Stimulated activated CD8-positive, alpha-beta memory T cell treated with anti-CD3 and anti-CD28 coated beads, Interleukin-4, amount 100 ng/mL, for 1 hour (primary cell): Measurements from ENCODE around the gene SMG6.

Experiments used
- DNase-seq, 2 donors: peaks; one replicate each; pipeline ENCODE4 v3.0.0-alpha.2; 2020; ENCODE audit warnings: low read depth in 2 of 2, low spot score in 1 of 2

SMG6 gene

DNA sequence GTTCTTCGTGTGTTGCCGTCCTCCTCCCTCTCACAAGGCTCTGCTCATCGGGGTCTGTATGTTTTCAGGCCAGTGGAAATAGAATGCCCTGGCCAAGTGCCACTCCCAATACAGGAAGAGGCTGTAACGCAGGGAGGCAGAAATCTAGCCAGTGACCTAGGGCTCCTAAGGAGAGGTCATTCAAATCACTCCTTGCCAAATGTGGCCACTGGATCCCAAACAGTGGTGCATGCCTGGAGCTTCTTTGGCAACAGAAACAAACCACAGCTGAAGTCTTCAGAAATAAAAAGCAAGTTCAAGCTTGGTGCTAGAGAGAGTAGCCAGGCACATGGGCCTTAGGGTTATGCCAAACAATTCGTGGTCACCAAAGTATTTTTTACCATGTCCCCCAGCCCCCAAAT lies 66.1 kb downstream of the SMG6 start:
- DNase-seq, result no peak

DNA sequence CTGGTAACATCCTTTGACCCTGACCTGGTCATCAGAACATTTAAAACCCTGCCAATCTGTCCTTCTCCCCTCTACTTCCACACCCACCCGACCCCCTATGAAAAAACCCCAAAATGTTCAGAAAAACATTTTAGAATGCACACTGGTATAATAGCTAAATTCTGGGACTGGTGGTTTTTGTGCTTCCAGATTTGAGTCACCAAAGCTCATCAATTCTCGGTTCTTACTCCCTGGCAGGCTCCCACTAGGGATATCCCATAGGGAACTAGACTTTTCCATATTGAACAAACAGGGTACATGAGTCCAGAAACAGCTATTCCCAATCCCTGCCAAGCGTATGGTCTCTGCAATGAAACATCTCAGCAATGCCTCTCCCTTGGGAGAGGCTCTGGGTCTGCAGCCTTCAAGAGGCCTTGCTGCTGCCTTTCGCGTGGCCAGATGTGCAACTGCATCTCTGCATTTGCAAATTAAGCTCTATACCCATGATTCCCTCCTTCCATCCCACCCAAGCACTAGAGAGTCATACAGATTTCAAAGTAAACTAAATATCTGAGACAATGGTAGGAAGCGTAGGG lies 67.7 kb downstream of the SMG6 start:
- no peak for DNase-seq

DNA sequence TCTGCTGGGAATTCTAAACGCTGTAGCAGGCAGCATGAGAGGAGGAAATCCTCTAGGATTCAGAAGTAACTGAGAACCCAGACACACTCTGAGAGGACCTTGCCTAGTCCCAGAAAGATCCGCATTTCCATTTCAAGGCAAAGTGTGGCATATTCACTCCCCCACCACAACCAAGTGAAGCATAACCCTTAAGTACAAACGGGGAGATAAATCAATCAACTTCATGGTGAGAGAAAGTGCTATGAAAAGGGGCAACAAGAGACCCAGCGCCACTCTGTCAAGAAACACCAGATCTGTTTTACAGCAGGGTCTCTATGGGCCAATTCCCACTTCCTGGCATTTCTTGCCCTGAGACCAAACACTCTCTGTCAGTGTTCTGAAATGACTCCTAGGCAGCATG lies 68.3 kb downstream of the SMG6 start:
- DNase-seq, result no peak

GRCh38 chr17:2233441-2233947 lies 70.1 kb downstream of the SMG6 start:
- no peak for DNase-seq

DNA sequence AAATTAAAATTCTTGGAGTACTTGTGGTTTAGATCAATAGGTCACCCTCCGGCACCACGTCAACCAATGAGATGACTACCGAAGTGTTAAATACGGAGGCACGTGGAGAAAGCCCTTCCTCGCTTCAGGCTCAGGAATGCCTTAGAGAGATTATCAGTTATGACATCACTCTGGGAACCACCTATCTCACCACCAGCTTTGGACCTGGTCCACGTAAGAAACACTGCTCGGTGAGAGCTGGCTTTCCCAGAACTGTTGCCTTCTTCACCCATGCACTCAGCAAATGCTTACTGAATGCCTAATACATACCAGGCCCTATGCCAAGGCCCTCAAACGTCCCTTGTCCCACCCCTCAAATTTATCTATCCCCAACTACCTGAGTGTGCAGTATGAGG lies 71.3 kb downstream of the SMG6 start:
- no peak for DNase-seq

- DNase-seq, result no peak
Measured at GRCh38 chr17:2230877-2231276, 72.7 kb downstream of the SMG6 start.

- no peak for DNase-seq
Measured at GRCh38 chr17:2227025-2227699, 76.4 kb downstream of the SMG6 start.

- no peak for DNase-seq
Measured at GRCh38 chr17:2223617-2223927, 80.0 kb downstream of the SMG6 start.

DNA sequence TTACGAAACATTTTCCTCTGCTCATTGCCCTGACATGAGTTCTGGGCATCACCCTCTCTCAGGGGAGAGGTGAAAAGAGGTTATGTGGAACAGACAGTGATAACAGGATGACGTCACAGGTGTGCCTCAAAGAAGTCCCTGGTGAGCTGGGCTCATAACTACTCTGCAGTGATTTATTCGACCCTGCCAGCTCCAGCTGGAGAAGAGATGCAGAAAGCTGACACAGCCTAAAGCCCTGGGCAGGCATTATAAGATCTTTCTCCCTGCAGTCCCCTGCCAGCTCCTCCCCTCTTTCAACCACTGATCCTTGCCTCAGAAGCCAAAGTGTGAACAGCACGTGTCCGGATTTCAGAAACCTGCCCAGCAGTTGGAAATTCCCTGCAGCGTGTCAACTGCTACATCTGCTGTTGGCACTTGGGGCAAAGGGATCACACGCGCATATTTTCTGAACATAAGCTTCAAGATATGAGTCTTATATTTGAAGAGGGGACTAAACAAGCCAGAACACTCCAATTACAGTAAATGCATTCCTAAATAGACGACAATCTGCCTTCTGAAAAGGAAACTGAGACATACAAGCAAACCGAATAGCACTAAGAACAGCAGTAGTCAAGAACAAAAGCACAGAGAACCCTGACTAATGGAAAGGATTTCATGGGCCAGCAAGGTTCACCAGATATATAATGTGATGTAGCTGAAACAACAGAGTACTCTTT lies 80.5 kb downstream of the SMG6 start:
- peak in 1 of 2 donors; percentile 41 for DNase-seq

GRCh38 chr17:2222301-2222700 lies 81.3 kb downstream of the SMG6 start:
- no peak for DNase-seq

DNA sequence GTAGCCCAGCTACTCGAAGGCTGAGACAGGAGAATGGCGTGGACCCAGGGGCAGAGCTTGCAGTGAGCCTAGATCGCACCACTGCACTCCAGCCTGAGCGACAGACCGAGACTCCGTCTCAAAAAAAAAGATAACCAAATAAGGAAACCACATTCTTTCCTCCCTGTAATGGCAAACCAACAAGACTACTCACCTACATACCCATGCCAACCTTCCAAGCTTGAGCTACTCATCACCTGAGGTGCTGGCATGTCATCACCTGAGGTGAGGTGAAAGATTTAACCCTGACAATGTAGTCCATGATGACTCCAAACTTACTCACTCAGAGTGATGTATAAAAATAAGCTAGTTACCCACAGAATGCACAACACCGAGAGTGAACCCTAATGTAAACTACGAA lies 85.2 kb downstream of the SMG6 start:
- DNase-seq, result no peak

- DNase-seq, result peak; percentile 49
Measured at GRCh38 chr17:2215616-2216364, 87.8 kb downstream of the SMG6 start.

GRCh38 chr17:2214929-2215615 lies 88.5 kb downstream of the SMG6 start:
- no peak for DNase-seq

DNA sequence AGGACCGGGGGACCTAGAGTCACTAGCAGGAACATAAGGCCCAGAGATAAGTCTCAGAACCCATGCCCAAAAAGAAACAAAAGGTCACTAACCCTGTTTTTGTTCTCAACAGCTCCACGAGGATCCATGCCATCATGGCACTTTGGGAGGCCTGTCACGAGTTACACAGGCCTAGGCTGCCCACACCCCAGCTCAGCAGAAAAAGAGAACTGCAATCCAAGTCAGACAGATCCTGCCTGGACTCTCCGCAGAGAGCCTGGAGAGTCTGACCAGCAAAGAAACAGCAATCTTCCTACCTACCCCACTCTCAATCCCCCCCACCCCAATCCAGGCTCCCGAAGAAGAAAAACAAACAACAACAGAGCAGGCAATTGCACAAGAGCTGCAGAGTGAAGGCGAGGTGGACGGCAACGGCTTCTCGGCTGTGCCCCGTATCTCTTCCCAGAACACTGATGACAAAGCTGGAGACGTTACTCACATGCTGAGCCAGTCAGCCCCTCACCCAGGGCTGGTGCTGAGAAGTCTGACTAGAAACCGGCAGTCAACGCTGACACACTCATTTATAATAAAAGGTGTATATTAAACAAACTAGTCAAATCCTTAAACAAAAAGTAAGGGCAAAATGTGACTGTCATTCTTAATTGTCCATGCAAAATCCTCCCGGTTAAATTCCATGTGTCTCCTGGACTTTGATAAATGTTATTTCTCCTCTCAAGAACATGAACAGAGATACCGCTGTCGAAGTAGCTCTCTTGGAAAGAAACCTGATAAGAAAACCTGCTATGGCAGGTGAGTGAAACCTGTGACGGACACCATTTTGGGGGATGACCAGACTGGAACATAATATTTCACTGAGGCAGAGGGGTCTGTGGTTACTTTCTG lies 89.3 kb downstream of the SMG6 start:
- DNase-seq, result no peak

GRCh38 chr17:2213291-2213960 lies 90.2 kb downstream of the SMG6 start:
- no peak for DNase-seq

DNA sequence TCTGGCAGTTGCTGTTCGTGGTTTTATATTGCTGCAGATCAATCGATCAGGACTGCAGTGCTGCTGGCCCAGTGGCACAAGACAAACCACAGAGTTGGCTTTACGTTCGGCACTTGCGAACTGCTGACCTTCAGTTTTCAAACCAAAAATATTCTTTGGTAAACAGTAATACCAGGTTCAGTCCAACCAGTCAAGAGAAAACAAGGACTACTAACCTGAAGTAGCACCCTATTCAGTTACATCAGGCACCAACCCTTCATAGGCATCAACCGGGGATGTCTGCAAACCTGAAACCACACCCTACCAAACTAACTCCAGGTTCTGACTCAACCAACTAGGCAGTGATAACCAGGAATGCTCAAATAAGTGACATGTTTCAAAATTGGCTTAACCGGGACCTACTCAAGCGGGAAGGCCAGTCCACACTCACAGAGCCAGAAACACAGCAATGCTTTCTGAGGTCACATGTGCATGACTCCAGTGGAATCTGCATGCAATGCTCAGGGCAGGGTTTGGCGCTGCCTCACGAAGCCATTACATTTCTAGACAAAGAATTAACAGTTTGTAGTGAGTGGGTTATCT lies 91.1 kb downstream of the SMG6 start:
- DNase-seq, result no peak

GRCh38 chr17:2211661-2212399 lies 91.8 kb downstream of the SMG6 start:
- no peak for DNase-seq

- no peak for DNase-seq
Measured at GRCh38 chr17:2210726-2211125, 92.9 kb downstream of the SMG6 start.
